Measurements from ENCODE around the gene TTC9. TPM values are rescaled to one million over a fixed set of nuclear protein-coding genes. Genes with fewer than 3 reads are reported as not detected.

TTC9 gene
- total and polyA plus RNA-seq, 9 of the 15 experiments (the other 6 are each of a cell fraction or from before 2014, with no cell fraction given) = 0.07 TPM; not detected in 8

- TF ChIP-seq CBX8 (IDR thresholded peaks at IDR 0.05; ENCODE audit: borderline replicate concordance, extremely low read depth, low read depth, low read length, poor library complexity, severe bottlenecking) = no peak
- no peak for TF ChIP-seq BCL6 (CRISPR knock-in tag; IDR thresholded peaks at IDR 0.05)
- no peak for TF ChIP-seq MEIS2 (IDR thresholded peaks at IDR 0.05; ENCODE audit: partially characterized antibody)
- no peak for TF ChIP-seq SMARCB1 (IDR thresholded peaks at IDR 0.05; ENCODE audit: insufficient read length, low read depth)
- TF ChIP-seq ZBED1 (IDR thresholded peaks at IDR 0.05) = no peak
- TF ChIP-seq CREB3L1 (IDR thresholded peaks at IDR 0.05; ENCODE audit: borderline replicate concordance, low read depth) = no peak
- no peak for TF ChIP-seq FOXK2 (conservative IDR thresholded peaks at IDR 0.05 in 1 of 2, IDR thresholded peaks at IDR 0.05 in 1 of 2; ENCODE audit: low read depth in 2 of 2)
- no peak for TF ChIP-seq ARID2 (IDR thresholded peaks at IDR 0.05)
- no peak for TF ChIP-seq PHF20 (IDR thresholded peaks at IDR 0.05; ENCODE audit: partially characterized antibody)
- TF ChIP-seq CREB3 (tag; conservative IDR thresholded peaks at IDR 0.05; ENCODE audit: low read depth) = no peak
Measured at GRCh38 chr14:70631948-70632347, 9.8 kb upstream of the TTC9 start (continued).
